ENCODE data around the gene PIK3R2.

Gene PIK3R2

GRCh38 chr19:18150776-18151624 lies 2.0 kb upstream of the PIK3R2 start:
- no peak for DNase-seq (ENCODE audit: low read depth)
- TF ChIP-seq CTCF (IDR thresholded peaks at IDR 0.05; ENCODE audit: insufficient read depth, low read depth, low read length, missing control alignments) = no peak
- no peak overlapping the region for H3K4me3 ChIP-seq (ENCODE audit: low read length)

GRCh38 chr19:18152442-18152816 lies 534 bp upstream of the PIK3R2 start:
- peak; percentile 63 for TF ChIP-seq CTCF (IDR thresholded peaks at IDR 0.05; ENCODE audit: insufficient read depth, low read depth, low read length, missing control alignments)
- DNase-seq (ENCODE audit: low read depth) = peak; percentile 92
- H3K4me3 ChIP-seq (ENCODE audit: low read length) = peak overlapping the region; percentile 82

- no peak for DNase-seq (ENCODE audit: low read depth)
- no peak for TF ChIP-seq CTCF (IDR thresholded peaks at IDR 0.05; ENCODE audit: insufficient read depth, low read depth, low read length, missing control alignments)
- H3K4me3 ChIP-seq (ENCODE audit: low read length) = peak overlapping the region; percentile 82
Observed at GRCh38 chr19:18153556-18154134, 682 bp downstream of the PIK3R2 start.

- DNase-seq (ENCODE audit: low read depth) = no peak
- H3K4me3 ChIP-seq (ENCODE audit: low read length) = no peak overlapping the region
- TF ChIP-seq CTCF (IDR thresholded peaks at IDR 0.05; ENCODE audit: insufficient read depth, low read depth, low read length, missing control alignments) = no peak
Observed at GRCh38 chr19:18155095-18156087, 2.4 kb downstream of the PIK3R2 start.

GRCh38 chr19:18156268-18156667 lies 3.3 kb downstream of the PIK3R2 start:
- no peak for TF ChIP-seq CTCF (IDR thresholded peaks at IDR 0.05; ENCODE audit: insufficient read depth, low read depth, low read length, missing control alignments)
- DNase-seq (ENCODE audit: low read depth) = no peak
- H3K4me3 ChIP-seq (ENCODE audit: low read length) = no peak overlapping the region

- no peak overlapping the region for H3K4me3 ChIP-seq (ENCODE audit: low read length)
- TF ChIP-seq CTCF (IDR thresholded peaks at IDR 0.05; ENCODE audit: insufficient read depth, low read depth, low read length, missing control alignments) = no peak
- peak; percentile 91 for DNase-seq (ENCODE audit: low read depth)
Observed at GRCh38 chr19:18156841-18157464, 4.0 kb downstream of the PIK3R2 start.
